Coronary artery (tissue), 2 donors: ENCODE results near the gene METTL21A.
A peak's percentile ranks its signal among the peaks of the same experiment; 100 is the strongest.

Experiments used
- DNase-seq: peaks from one replicate; pipeline ENCODE4 v3.0.0-alpha.2; 2017; ENCODE audit warnings: low spot score
- H3K27ac ChIP-seq, 2 donors: fragments of 200-600 bp; sonication (generic); one replicate each; pipeline ENCODE4 v1.5.1; 2016 to 2019
- H3K4me3 ChIP-seq: fragments of 200-600 bp; sonication (generic); 2 replicates; pipeline ENCODE4 v1.5.1; 2016; ENCODE audit warnings: mild to moderate bottlenecking, moderate library complexity
- CTCF ChIP-seq: fragments of 200-600 bp; sonication (generic); IDR thresholded peaks from one replicate; pipeline ENCODE4 v1.5.1; 2019; ENCODE audit warnings: antibody characterized with exemption

Gene METTL21A

GRCh38 chr2:207635468-207636200 is 10.4 kb upstream of the METTL21A start:
- DNase-seq, result no peak
- no peak for TF ChIP-seq CTCF
- H3K4me3 ChIP-seq, result no peak overlapping the region

GRCh38 chr2:207633686-207634085 is 8.5 kb upstream of the METTL21A start:
- no peak overlapping the region for H3K27ac ChIP-seq
- DNase-seq, result no peak
- TF ChIP-seq CTCF, result no peak
- H3K4me3 ChIP-seq, result no peak overlapping the region

More at GRCh38 chr2:207635468-207636200, 10.4 kb upstream of the METTL21A start:
- no peak overlapping the region for H3K27ac ChIP-seq

GRCh38 chr2:207632575-207633493 is 7.6 kb upstream of the METTL21A start:
- Histone ChIP-seq H3K27ac (no peak overlapping the region), H3K4me3 (no peak overlapping the region)
- no peak for DNase-seq
- no peak for TF ChIP-seq CTCF

- Histone ChIP-seq H3K27ac (no peak overlapping the region), H3K4me3 (no peak overlapping the region)
- TF ChIP-seq CTCF, result no peak
- DNase-seq, result no peak
Measured at GRCh38 chr2:207630491-207630890, 5.3 kb upstream of the METTL21A start.

GRCh38 chr2:207629553-207629952 is 4.4 kb upstream of the METTL21A start:
- no peak for TF ChIP-seq CTCF
- no peak for DNase-seq
- Histone ChIP-seq H3K4me3 (no peak overlapping the region), H3K27ac (no peak overlapping the region)

- DNase-seq, result peak; percentile 78
- no peak for TF ChIP-seq CTCF
- Histone ChIP-seq H3K27ac (peak overlapping the region; percentile 86 to 97), H3K4me3 (peak overlapping the region; percentile 96)
Measured at GRCh38 chr2:207624185-207625013, 795 bp downstream of the METTL21A start.
